NCI-H2029 treated with DMSO at 0.1 percent for 48 hours (cell line): Measurements from ENCODE around the gene CD34.
A peak's percentile ranks its signal among the peaks of the same experiment; 100 is the strongest.
"Not testable (repeated sequence)": the region's sequence is repeated elsewhere in the genome, so short reads cannot be mapped to it uniquely, and the experiment has no call there.

Experiments used
- DNase-seq: peaks from one replicate; lab custom pipeline; 2025; lab: John Stamatoyannopoulos, UW

CD34 gene, protein sequence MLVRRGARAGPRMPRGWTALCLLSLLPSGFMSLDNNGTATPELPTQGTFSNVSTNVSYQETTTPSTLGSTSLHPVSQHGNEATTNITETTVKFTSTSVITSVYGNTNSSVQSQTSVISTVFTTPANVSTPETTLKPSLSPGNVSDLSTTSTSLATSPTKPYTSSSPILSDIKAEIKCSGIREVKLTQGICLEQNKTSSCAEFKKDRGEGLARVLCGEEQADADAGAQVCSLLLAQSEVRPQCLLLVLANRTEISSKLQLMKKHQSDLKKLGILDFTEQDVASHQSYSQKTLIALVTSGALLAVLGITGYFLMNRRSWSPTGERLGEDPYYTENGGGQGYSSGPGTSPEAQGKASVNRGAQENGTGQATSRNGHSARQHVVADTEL

DNA sequence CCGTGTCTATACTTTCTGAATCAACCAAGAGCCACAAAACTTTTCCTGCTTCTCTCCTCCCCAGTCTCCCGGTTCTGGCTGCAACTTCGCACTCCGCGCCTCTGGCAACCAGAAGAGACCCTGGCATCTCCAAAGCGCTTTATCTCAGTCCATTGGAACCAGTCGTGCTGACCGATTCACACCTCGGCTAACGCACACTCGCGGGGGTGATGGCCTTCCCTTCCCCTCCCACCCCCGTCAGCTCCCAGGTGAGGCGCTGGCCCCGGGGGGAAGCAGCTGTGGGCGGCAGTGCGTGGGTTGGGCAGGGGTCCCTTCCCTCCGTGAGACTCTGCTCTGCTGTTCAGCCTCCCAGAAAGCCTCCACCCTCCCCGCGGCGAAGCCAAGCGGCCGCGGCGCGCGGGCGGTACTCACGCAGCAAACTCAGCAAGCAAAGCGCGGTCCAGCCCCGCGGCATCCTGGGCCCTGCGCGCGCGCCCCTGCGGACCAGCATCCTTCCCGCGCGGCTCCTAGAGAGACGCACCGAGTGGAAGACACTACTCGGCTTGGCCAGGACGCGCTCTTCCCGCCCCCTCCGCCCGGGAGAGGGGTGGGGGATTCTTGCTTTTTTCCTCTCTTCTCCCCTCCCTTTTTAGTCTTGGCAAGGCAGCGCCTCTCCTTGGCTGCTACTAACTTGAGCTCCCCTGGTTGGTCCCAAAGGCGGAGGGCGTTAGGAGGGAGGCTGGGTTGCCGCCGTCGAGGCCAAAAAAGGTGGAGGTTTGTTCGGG, at the start of gene CD34:
Gene CD34, minus strand, starts transcription at position 535 of the 764 bp plus-strand sequence. Its CDS starts 45 bp downstream, at position 490.
- no peak for DNase-seq

DNA sequence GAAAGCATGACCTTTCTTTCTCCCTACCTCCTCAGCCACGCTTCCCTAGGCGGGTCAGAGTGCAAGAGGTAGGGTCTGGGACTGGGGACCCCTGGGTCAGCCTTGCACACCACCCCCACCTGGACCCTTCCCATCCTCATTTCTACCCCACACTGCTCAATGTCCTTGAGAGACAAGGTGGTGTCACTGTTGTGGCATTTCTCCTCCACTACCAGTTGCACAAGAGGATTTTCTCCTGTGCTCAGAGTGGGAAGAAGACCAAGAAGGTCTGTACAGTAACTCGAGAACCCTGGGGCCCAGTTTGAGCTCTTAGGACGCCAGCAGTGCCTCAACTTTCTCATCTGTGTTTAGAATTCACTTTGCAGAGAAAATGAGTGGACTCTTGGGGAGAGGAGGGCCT, 49.4 kb upstream of the CD34 start:
- no peak for DNase-seq

DNA sequence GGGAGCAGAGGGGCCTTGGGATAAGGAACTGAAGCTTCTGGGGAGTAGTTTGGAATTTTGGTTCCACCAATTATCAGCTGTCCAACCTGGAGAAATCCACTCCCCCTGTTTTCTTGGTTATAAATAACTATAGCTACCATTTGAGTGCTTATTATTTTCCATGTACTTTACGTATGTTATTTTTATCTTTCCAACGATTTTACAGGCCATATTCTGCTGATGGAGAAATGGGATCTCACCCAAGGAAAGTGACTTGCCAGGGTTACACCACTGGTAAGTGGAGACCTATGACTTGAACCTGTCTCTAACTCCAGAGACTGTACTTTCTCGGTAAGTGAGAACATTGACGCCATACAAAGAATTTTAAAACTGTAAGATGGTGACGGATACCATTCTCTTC, 49.0 kb upstream of the CD34 start:
- no peak for DNase-seq

DNA sequence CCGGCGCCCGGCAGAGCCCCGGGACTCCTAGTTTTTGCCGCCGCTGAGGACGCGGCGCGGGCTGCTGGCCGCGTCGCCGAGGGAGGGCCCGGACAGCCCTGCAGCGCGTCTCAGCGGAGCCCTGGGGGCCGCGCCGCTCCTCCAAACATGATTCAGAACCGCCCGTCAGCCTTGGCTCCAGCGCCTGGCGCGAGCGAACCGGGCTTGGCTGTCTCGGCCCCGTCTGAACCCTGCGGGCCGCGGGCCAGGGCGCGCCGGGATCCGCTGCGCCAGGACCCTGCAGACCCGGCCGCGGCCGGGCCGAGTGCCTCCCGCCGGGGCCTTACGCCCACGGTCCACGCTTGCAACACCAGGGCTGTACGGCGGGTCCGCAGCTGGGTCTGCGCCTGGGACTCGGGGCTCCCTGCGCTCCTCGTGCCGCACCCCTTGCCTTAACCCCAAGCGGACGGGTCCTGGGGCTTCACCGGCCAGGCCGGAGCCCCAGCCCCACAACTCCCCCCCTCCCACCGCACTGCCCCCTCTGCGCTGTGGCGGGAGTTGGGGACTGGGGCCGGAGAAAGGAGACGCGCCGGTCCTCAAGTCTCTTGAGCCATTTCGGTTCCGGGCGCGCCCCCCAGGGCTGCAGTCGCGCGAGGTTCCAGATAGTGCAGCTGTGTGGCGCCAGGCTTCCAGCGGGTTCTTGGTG, 48.4 kb upstream of the CD34 start:
- no peak for DNase-seq

DNA sequence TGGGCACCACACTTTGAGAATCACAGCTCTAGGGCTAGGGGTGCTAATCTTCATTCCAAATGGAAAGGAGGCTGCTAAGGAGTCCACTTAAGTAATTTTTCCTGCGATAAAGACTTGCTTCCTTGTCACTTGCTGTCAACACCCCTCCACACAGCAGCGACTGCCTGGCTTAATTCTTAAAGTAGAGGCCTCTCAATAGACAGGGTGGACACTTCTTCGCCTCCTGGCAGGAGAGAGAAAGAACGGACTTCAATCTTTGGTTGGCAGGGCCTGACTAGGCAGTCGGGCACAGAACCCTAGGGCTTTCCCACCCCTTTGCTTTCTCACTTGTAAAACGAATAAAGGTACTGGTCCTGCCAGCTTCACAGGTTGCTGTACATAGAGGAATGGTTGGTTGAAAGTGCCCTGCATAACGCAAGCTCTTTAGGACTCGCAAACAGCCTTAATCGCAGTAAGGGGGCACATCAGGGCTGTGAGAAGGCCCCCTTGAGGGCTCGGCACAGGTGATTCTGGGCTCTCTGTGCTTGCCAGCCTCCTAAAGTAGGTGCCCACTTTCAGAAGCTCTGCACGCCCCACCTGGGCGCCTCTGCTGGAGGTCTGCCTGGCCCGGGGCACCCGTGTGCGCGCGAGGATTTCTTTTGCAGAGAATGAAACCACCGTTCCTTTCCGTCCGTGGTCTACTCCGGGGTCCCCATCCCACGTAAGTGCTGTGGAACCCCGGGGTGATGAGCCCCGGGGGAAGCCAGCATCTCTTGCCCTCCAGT, 47.6 kb upstream of the CD34 start:
- DNase-seq: no peak

DNA sequence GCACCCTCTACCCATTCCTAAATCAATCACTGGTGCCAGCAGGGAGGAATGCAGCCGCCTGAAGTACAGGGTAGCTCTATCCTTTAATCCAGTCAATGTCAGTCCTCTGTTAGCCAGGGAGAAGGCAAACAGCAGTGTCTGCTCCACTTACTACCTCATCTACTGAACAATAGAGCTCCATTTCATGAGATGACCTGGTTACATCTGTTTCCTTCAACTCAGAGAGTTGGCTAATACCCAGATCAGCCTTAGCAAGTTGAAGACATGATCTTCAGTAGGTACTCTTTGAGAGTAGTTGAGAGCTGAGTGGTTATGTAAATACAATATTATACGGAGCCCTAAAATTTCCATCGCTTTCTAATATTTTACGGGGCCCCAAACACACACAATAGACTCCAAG, 46.1 kb upstream of the CD34 start:
- DNase-seq: no peak

DNA sequence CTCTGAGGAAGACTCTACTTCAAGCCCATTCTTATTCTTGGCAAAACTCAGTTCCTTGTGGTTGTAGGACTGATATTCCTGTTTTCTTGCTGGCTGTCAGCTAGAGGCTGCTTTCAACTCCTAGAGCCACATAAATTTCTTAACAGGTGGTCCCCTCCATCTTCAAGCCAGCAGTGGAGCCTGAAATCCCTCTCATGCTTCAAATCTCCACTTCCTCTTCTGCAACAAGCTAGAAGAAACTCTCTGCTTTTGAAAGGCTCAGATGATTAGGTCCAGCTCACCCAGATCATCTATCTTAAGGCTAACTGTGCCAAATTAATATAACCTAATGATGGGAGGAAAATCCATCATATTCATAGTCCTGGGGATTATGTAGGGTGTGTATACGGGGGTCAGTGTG, 43.2 kb upstream of the CD34 start:
- DNase-seq: no peak

DNA sequence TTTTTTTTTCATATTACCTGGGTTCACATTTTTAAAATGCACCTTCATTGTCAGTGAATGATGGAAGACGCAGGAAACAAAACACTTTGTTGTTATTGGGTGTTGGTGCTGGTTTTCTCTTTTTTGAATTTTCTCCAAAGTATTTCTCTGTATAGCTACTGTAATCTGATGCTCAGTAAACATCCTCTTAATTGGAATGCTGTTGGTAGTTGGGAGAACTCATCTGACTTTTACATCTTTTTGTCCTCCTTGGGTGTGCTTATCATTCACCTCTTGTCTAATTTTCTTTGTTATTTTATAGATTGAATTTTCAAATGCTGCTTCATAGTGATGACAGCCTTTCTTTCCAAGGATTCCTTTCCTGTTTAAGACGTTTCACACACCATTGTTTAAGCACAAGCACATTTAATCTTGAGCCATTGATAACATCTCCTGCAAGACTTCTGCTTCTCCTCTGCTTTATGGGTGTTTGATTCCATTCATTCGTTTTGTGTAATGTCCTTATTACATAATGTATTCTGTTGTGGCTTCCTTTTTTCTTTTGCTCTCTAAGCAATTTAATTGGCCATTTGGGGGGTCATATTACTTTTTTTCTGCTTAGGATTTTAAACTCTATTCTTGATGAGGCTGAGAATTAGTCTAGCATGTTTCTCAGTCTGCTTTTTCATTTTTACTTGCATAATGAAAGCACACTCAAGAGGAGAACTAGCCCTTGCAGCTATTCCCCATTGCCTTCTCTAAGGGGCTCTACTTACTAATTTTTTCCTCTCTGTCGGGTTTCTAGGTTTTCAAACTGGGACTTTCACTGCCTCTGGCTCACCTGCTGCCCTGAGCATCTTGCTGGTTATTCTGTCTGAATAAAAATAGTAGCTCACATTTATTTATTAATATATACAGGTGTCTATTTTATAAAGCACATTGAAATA, 42.0 kb upstream of the CD34 start:
- DNase-seq: no peak

DNA sequence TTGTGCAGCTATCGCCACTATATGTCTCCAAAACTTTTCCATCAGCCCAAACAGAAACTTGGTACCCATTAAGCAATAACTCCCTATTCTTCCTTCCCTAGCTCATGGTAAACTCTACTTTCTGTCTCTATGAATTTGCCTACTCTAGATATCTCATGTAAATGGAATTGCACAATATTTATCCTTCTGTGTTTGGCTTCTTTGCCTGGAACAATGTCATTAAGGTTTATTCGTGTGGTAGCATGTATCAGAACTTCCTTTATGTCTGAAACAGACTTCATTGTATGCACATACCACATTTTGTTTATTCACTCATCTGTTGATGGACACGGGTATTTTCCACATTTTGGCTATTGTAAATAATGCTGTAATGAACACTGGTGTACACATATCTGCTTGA, 40.7 kb upstream of the CD34 start:
- DNase-seq: no peak

DNA sequence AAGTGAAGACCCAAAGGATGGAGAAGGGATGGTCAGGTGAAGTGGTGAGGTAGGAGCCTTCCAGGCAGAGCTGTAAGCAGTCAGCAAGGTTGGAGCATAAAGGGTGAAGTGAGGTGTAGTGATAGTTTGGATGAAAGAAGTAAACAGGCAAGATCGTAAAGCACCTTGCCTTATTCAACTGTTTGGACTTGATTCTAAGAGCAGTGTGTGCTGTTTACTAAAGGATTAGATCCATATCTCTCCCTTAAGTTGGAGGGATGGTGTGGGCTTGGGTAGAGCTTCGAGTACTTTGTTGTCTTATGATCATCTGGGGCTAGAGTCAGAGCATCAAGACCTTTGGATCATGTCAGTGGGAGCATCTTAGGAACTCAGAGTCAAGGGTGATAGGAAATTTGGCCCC, 39.8 kb upstream of the CD34 start:
- no peak for DNase-seq

DNA sequence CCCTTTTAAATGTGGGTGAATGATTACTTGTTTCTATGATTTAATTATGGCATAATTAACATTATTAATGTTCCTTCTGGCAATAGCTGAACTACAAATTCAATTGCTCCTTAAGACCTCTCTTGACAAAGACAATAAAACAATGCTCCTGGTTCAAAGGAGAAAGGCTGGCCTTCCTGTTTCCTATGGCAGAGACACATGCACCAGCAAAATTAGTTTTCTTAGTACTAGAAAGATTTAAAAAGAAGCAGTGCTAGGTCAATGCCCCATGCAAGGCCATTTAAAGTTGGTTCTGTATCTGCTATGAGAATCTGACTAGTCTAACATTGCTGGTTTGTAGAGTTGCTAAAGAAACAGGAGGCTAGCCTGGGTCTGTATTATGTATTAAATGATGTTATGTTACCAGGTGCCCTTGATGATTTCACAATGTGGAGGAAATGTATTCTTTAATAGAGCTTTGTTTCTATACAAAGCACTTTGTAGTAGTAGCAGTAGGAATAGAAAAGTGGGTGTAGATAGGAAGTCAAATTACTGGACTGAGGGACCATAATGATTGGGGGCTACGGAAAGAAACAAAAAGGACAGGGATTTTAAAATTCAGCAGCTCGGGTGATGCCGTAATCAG, 38.8 kb upstream of the CD34 start:
- DNase-seq: no peak

DNA sequence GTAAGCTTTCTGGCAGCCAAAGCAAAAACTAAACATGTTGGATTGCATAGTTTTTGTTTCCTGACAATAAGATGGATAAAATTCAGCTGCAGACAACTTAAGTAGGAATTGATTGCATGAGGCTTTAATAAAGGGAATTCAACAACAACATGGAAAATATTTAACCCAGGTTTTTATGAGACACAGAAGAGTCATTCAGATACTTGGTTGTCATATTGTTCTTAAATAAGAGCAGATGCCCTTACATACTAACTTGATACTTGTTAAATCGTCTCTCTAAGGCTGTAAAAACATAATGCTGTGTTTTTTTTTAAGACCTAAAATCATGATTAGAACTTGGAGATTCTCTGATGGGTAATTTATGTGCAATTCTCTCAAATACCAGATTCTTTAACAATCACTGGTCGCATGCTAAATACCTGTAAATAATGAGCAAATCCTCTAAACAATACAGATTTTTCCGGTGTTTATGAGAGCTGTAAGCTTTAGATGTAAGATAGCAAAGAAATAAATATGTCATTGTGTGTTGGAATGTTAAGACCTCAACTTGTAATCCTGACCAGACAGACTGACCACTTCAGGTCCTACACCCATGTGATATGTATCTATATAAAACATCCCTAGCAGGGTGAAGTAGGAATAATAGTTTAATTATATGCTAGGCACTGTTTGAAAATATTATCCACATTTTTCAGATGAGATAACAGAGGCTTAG, 37.8 kb upstream of the CD34 start:
- DNase-seq: no peak

DNA sequence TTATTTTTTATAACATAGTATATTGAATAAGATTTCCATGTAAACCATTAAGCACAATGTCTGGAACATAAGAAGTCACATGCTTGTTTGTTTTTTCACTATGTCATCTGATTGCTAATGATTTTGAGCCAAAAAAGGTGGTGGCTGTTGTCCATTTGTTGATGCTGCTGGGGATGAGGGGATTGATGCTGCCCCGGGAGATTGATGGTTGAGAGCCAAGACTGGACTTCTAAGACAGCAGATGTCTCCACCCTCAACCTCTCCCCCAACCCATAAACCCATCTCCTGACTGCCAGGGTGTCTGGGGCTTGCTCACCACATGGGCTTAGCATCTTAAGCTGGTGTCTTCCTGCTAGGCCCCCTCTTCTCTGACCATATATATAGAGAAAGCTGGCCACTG, 35.8 kb upstream of the CD34 start:
- no peak for DNase-seq

DNA sequence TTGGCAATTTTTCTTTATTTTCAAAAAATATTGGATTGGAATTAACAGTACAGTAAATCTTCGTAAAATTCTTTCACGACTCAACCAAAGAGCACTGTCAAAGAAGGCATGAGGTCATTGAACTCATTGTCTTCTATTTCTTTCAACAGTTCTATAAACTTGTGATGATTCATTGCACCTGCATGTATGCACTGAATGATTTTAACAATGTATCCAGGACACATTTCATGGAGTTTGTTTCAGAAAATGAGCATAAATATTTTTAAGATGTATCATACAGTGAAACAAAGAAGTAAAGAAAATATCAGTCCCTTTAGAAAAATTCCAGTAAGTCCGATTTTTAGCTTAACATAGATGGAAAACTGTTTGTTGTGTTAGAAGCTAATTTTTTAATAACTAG, 33.6 kb upstream of the CD34 start:
- no peak for DNase-seq

DNA sequence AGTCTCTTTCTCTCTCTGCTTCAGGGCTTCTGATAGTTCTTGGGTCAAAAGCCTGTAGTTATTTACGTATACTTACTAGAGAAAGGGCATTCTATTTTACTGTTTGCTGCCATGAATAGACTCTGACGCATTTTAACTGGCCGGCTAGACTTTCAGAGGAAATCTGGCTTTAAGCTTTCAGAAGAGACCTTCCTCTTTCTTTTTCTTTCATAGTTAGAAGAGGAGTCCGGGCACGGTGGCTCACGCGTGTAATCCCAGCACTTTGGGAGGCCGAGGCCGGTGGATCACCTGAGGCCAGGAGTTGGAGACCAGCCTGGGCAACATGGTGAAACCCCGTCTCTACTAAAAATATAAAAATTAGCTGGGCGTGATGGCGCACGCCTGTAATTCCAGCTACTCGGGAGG, 31.4 kb upstream of the CD34 start:
- not testable (repeated sequence) for DNase-seq

DNA sequence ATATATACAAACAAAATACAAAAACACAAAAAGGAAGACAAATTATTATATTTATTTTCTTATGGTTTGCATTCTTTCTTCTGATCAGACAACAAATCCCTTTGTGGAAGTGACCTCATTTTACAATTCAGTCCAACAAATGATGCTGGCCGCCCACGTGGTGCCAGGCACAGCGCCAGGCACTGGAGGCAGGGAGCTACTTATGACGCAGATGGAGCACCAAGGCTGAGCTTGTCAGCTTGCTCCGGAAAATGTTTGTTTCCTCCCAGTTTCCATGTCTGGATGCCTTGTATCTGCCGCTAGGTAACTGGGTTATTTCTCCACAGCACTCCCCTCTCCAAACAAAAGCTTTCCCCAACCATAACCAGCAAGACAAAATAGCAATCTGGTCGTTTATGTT, 30.7 kb upstream of the CD34 start:
- DNase-seq: peak; percentile 14

DNA sequence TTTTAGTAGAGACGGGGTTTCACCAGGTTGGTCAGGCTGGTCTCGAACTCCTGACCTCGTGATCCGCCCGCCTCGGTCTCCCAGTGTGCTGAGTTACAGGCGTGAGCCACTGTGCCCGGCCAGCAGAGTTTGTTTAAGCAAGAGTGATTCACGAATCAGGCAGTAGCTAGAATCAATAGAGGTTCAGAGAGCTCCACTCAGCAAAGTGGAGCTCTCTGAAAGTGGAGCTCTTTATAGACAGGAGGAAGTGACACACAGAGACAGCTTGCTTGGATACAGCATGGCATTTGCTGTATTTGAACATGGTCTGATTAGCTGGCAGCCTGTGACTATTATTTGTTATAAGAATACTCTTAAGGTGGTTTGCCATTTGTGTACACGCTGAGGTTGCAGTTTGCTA, 27.1 kb upstream of the CD34 start:
- DNase-seq: peak; percentile 21

DNA sequence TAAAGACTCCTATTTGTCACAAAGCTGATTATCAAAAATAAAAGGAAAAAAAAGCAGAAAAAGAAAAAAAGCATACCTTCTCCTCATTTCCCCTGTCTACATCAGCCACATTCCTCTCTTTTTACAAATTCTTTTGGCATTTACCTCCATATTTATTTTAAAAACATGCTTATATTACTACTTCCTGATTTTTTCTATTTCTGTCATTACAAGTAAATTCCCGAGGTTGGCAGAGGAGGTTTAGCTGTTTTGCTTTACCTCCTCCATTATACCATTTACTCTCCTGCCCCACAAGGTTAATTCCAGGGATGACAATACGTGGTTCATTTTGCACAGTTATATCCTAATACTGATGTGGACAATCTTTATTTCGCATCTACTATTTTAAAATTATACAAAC, 26.3 kb upstream of the CD34 start:
- DNase-seq: no peak

DNA sequence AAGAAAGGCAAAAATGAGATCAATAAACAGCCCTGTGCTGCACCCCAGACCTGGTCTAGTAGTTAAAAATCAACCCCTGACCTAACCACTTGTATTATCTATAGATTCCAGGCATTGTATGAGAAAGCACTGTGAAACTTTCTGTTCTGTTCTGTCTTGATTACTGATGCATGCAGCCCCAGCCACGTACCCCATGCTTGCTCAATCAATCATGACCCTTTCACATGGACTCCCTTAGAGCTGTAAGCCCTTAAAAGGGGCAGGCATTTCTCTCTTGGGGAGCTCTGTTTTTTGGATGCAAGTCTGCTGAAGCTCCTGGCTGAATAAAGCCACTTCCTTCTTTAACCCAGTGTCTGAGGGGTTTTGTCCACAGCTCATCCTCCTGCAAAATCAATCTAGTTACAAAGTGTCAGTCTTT, 24.2 kb upstream of the CD34 start:
- DNase-seq: no peak

DNA sequence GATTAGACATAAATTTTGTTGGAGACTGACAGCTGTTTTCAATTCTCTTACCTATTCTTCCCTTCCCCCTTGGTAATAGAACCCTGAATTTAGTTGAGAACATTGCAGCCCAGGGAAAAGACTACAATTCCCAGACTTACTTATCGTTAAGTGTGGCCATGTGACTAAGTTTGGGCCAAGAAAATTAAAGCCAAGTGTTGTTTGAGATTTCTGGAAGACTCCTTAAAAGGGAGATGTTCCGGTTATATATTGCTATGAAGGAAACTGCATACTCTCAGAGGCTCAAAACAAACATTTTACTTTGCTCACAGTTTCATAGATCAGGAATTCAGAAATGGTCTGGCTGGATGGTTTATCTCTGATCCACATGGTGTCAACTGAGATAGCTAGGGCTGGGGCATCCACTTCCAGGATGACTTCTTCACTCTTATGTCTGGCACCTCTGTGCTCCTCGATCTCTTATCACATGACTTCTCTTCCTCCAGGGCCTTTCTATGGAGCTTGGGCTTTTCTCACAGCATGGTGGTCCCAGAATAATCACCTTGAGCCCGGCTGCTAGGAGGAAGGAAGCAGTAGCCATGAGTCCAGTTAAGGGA, 22.4 kb upstream of the CD34 start:
- no peak for DNase-seq
